Erythroblast (primary cell): ENCODE data around the gene CFAP157.
A peak's percentile ranks its signal among the peaks of the same experiment; 100 is the strongest.

Source experiments
- DNase-seq, 2 experiments: peaks; one replicate each; lab custom pipeline; 2025; lab: John Stamatoyannopoulos, UW
- GATA1 ChIP-seq: IDR thresholded peaks from 2 replicates; pipeline ENCODE4 v1.6.1; 2011; ENCODE audit warnings: low read depth, mild to moderate bottlenecking, control low read depth, low read length, moderate library complexity
- POLR2A ChIP-seq: IDR thresholded peaks from 2 replicates; pipeline ENCODE4 v1.6.1; 2011; ENCODE audit warnings: mild to moderate bottlenecking, low read length

CFAP157 gene

DNA sequence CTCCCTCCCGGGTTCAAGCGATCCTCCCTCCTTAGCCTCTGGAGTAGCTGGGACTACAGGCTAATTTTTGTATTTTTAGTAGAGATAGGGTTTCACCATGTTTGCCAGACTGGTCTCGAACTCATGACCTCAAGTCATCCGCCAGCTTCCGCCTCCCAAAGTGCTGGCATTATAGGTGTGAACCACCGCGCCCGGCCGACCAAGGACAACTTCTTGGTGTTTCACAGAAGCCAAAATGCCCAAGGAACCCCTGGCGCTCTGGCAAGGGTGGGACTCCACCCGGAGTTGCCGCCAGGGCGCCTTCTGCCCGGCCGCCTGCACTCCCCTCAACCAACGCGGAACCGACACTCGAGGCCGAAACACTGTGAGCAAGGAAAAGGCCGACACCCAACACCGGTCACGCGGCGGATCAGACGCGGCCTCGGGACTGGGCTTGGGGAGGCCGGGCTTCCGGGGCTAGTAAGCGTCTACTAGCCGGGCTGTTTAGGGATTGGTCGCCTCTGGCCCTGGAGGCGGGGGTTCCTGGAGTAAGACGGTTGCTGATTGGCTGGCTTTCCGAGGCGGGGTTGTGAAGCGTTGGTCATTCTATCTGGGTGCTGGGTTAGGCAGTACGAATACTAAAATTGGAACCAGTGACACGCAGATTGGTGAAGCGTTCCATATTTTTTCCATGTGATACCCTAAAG, 7.7 kb upstream of the CFAP157 start:
- peak; percentile 93 to 94 for DNase-seq

DNA sequence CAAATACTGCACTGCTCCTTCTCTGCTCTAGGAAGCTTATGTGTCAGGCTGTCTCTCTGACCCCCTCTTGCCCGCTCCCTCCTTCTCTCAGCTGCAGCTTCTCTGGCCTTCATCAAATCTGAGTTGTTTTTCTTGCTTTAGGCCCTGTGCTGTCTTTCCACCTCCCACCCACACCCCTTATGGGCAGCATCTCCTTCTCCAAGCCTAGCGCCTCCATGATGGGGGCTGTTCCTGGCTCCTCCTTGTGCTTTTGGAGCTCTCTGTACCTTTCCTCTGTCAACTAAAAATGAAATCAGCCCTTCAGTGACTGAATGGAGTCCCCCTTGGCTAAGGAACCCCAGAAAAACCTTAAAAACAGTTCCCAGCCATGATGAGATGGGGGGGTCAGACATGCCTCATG, 6.6 kb upstream of the CFAP157 start:
- TF ChIP-seq GATA1 (no peak), POLR2A (no peak)
- no peak for DNase-seq

More for the DNA sequence above, 7.7 kb upstream of the CFAP157 start:
- TF ChIP-seq GATA1 (no peak), POLR2A (peak; percentile 45)

DNA sequence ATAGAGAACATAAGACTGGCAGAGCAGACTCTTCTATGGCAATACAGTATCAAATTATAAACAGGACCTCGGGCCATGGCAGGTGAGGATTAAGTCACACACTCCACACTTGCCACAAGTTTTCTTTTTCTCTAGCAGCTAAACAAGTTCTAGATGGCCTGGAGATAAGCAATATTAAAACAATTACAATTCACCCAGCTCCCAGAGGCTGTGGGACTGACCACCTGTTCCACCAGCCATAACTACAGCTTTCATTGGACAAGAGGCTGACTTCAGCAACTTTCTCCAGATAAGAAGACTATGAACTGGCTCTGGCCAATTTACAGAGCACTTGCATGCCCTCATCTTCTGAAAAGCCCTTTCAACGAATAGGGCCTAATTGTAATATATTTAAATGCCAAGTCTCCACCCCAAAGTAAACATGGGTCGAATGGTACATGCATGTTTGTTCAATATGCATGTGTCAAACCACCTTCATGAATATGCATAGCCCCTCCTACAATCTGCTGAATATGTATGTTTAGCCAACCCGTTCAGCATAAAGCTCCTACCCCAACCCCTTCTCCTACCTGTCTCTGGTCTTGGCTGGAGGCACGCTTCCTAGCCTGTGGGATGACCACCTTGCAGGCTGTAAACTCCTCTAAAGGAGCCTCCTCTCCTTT, 6.1 kb upstream of the CFAP157 start:
- no peak for DNase-seq
- TF ChIP-seq POLR2A (no peak), GATA1 (no peak)

DNA sequence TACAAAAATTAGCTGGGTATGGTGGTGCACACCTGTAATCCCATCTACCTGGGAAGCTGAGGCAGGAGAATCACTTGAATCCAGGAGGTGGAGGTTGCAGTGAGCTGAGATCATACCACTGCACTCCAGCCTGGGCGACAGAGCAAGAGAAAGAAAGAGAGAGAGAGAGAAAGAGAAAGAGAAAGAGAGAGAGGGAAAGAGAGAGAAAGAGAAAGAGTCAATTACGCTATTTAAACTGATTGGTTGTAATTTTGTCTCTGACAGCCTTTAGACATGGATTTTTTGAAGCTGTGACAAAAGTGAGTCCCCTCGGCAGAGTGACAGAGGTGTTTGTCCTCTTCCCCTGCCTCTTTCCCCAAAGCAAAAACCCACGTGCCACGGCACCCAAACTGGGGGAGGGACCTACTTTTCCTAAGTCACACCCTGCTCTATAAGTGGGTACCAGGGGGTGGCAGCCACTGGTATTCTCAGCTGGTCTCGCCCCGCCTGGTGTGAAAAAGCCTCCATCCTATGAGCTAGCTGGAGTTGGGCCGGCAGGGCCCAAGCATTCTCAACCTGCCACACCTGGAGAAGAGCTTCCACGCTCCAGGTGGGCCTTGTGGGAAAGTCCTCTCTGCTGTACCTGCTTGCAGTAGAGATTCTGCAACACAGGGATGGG, 3.4 kb upstream of the CFAP157 start:
- TF ChIP-seq GATA1 (no peak), POLR2A (no peak)
- no peak for DNase-seq

DNA sequence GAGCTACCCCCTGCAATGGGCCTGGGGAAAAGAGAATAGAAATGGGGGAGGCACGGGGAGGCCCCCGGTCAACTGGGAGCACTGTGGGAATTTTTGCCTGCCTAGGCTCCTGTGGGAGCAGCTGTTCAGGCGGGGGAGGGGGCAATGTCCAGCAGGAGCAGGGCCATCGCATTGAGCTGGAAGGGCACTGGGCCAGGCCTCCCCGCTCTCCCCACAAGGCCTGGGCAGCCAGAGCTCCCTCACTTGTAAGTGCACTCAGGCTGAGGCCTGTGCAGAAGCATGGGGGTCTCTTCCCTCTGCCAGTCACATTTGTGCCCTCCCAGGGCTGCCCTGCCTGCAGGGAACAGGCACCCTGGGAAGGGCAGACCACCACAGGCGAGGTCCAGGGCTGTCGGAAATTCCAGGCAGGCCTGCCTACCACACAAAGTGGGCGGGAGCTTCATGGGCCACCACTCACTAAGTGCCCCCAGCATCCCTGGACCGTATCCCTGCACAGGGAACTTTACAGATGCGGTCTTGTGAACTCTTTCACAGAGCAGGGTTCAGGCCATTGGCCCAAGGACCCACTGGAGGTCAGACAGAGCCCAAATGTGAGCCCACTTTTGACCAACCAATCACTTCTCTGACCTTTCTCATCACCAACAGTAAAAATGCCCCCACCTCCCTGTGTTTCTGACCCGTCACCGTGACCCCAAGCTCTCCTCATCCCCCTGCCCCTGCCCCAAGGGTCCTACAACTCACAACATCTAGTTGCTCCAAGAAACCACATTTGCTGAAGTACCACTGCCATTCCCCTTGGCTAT, 1.0 kb upstream of the CFAP157 start:
- TF ChIP-seq POLR2A (no peak), GATA1 (no peak)
- DNase-seq, result no peak

DNA sequence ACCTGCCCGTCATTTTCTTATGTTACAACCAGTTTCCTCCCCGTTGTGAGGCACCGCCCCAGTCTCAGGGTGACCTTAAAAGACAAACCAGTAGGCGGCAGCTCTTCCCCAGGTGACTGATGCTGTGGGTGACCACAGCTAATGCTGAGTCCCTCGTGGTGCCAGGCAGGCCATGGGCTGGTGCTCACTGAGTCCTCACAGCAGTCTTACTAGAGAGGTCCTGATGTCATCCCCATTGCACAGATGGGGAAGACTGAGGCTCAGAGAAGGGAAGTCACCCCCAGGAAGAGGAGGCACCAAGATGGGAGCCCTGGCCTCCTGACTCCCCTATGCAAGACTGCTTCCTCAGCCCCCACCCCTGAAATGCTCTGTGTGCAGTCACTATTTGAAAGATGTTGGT, 978 bp downstream of the CFAP157 start:
- no peak for TF ChIP-seq POLR2A
- no peak for TF ChIP-seq GATA1

DNA sequence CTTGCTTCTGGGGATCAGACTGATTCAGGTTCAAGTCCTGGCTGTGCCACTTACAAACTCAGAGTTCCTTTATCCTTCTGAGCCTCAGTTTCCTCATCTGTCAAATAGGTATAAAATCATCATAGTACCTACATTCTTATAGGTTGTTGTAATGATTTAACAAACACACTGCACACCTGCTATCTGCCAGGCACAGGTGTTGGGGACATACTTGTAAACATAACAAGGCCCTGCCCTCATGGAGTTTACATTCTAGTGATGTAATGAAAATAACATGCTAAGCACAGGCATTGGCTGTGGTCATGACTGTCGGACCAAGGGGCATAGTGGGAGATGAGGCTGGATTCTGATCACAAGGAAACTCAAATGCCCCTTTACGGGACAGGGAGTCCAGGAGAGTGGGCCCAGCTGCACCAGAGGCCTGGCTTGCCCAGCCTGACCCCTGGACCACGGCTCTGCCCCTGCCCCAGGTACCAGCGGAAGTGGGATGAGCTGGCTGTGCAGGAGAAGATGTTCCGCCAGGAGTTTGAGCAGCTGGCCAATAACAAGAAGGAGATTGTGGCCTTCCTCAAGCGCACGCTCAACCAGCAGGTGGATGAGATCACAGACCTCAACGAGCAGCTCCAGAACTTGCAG, 2.3 kb downstream of the CFAP157 start:
- no peak for DNase-seq
- no peak for TF ChIP-seq GATA1
- TF ChIP-seq POLR2A, result no peak

More for the DNA sequence above, 978 bp downstream of the CFAP157 start:
- DNase-seq, result peak in 1 of 2 experiments; percentile 18

DNA sequence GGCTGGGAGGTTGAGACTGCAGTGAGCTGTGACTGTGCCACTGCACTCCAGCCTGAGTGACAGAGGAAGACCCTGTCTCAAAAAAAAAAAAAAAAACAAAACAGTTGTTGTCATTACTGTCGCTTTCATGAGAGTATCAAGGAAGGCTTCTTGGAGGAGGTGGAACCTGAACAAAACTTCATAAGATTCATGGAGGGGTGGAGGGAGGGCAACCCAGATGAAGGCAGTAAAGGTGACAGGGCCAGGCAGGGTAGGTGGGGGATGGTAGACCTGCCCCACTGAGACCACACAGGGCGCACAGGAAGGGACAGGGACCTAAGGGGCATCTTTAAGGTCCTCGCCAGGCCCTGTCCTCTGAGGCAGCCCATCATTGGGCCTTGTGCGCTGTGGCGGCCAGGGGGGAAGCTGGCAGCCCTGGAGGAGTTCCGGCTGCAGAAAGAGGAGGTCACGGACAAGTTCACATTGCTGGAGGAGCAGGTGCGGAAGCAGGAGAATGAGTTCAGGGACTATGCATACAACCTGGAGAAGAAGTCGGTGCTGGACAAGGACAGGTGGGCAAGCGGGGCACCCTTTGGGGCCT, 3.5 kb downstream of the CFAP157 start:
- DNase-seq, result no peak
- TF ChIP-seq GATA1, result no peak
- TF ChIP-seq POLR2A, result no peak

DNA sequence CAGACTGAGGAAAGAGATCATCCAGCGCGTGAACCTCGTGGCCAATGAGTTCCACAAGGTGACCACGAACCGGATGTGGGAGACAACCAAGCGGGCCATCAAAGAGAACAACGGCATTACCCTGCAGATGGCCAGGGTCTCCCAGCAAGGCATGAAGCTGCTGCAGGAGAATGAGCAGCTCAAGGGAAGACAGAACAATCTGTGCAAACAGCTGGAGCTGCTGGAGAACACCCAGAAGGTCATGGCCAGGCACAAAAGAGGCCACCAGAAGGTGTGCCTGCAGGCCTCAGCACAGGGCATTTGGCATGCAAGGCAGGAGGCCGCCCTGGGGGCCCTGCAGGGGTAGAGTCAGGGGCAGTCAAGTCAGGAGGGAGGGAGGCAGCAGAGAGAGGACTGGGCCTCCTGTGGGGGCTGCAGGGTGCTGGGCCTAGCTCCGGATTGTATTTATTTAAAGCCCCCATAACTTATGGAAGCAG, 4.5 kb downstream of the CFAP157 start:
- no peak for DNase-seq
- TF ChIP-seq GATA1 (no peak), POLR2A (no peak)

DNA sequence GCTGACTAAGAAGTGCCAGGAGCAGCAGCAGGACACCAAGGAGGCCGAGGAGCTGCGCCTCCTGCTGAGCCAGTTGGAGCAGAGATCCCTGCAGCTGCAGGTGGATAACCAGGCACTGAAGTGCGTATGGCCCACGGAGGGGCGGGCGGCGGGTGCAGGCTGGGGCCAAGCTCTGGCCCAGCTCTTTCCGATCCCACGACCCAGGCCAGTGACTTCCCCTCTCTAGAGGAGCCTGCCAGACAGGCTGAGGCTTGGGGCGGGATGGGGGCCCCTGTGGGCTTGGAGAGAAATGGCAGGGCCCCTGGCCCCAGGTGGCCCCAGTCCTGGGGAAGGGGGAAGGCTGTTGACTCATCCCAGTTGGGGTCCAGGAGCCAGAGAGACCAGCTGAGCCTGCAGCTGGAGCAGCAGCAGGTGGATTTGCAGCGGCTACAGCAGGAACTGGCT, 5.1 kb downstream of the CFAP157 start:
- no peak for DNase-seq
- no peak for TF ChIP-seq GATA1
- TF ChIP-seq POLR2A, result no peak

DNA sequence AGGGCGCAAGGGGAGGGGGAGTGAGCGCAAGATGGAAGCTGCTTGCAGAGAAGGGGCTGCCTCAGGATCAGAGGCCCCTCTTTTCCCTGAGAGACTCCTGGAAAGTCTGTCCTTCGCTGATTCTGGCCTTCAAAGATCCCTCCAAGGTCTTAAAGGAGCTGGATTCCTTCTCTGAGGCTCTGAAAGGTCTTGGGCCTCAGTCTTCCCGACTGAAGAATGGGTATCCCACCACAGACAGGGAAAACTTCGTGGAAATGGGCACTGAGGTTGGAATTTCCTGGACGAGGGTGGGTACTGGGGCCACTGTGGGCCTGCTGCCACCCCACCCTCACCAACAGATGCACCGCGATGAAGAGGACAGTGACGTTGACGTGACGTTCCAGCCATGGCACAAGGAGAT, 5.6 kb downstream of the CFAP157 start:
- no peak for DNase-seq
- TF ChIP-seq POLR2A (no peak), GATA1 (no peak)

DNA sequence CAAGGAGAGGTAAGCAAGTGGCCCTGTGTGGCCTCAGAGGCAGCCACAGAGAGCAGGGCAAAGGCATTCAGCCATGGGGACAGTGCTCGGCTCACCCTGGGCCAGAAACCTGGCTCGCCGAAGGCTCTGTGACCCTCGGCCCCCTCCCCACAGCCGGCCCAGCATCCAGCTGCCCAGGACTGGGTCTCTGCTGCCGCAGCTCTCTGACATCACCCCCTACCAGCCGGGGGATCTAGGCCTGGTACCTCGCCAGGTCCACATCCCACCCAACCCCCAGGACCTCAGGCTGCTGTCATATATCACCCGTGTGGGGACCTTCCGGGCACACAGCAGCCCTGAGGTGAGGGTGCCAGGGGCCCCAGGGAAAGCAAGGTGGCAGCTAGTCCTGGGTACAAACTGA, 6.1 kb downstream of the CFAP157 start:
- no peak for TF ChIP-seq GATA1
- TF ChIP-seq POLR2A, result no peak
- no peak for DNase-seq

DNA sequence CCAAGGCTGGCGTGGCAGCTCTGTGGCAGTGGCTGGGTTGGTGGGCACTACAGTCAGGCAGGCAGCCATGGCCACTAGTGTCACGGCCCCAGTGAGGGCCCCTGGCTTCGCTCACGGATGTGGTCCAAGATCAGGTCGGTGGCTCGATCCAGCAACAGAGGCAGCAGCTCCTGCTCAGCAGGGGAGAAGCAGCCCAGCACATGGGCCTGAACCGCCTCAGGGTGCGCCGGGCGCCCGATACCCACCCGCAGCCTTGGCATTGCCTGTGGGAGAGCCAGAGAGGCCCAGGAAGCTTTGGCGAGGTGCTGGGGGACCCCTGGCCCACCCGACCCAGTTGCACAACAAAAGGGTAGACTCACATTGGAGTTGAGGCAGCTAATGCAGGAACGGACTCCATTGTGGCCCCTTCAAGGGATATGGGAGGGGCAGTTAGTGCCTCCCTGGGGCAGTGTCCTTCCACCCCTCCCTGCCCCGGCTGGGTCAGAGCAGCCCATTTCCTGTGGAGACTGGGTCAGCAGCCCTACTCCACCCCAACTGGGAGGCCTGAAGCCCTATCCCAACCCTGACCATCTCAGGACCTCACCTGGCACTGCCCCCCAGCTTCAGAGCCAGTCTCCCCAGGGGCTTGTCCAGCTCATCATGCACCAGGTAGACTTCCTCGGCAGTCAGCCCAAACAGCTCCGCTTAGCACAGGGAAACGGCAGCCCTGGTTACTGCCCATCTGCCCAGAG, 7.4 kb downstream of the CFAP157 start:
- no peak for DNase-seq
- TF ChIP-seq POLR2A (no peak), GATA1 (no peak)
